K562 (cell line): ENCODE data around the gene LRRC37A3. TPM values are rescaled to one million over a fixed set of nuclear protein-coding genes. Genes with fewer than 3 reads are reported as not detected.
"Not testable (repeated sequence)": the region's sequence is repeated elsewhere in the genome, so short reads cannot be mapped to it uniquely, and the experiment has no call there.

Source experiments
- CTBP1 ChIP-seq: fragments of 450-650 bp; IDR thresholded peaks from 2 replicates; pipeline ENCODE4 v1.6.1; 2016; ENCODE audit warnings: borderline replicate concordance
- E2F1 ChIP-seq: sonication (generic); formaldehyde crosslinking; IDR thresholded peaks from 2 replicates; pipeline ENCODE4 v1.8.1; 2023; ENCODE audit warnings: mild to moderate bottlenecking, missing genetic modification reagents, moderate library complexity
- E2F6 ChIP-seq, 2 experiments: IDR thresholded peaks; 2 replicates each; pipeline ENCODE4 v1.6.1; 2011; ENCODE audit warnings: borderline replicate concordance in 1 of 2, control low read depth in 1 of 2, low read depth in 1 of 2, low read length in 1 of 2, mild to moderate bottlenecking in 1 of 2, mixed read lengths in 1 of 2, moderate library complexity in 1 of 2; ENCODE audit not compliant: insufficient read depth in 1 of 2, insufficient read length in 1 of 2, poor library complexity in 1 of 2, severe bottlenecking in 1 of 2; ENCODE audit errors: extremely low read depth in 1 of 2
- FOSL1 ChIP-seq: fragments of 200-800 bp; sonication (Bioruptor generic); conservative IDR thresholded peaks from 2 replicates; pipeline ENCODE4 v1.6.1; 2016; ENCODE audit warnings: missing genetic modification characterization, missing compliant biosample characterization
- FOXP4 ChIP-seq: sonication (generic); formaldehyde crosslinking; IDR thresholded peaks from 2 replicates; pipeline ENCODE4 v1.8.0; 2022; ENCODE audit warnings: mild to moderate bottlenecking, missing genetic modification reagents, borderline replicate concordance
- GABPA ChIP-seq: fragments of 200-800 bp; sonication (Bioruptor generic); conservative IDR thresholded peaks from 2 replicates; pipeline ENCODE4 v1.6.1; 2016; ENCODE audit warnings: low read depth, missing genetic modification characterization, missing compliant biosample characterization
- GABPB1 ChIP-seq: sonication (generic); formaldehyde crosslinking; IDR thresholded peaks from 2 replicates; pipeline ENCODE4 v1.8.0; 2022; ENCODE audit warnings: mild to moderate bottlenecking, missing genetic modification reagents
- MAZ ChIP-seq, 2 experiments: fragments of 450-650 bp in 1 of 2; sonication (generic) in 1 of 2; formaldehyde crosslinking; IDR thresholded peaks in 1 of 2; conservative IDR thresholded peaks in 1 of 2; 2 replicates each; pipeline versions ENCODE4 v1.4.0 to v1.5.0; 2020; ENCODE audit warnings: mild to moderate bottlenecking in 1 of 2, missing genetic modification reagents in 1 of 2
- MYC ChIP-seq, 2 experiments: fragments of 250-450 bp in 1 of 2; sonication (Bioruptor Pico) in 1 of 2; IDR thresholded peaks; 2 replicates each; pipeline versions ENCODE4 v1.5.1 to v1.6.1; 2012 to 2021; ENCODE audit warnings: low read depth in 2 of 2, borderline replicate concordance in 1 of 2, improper control_type of control experiment in 1 of 2, low read length in 1 of 2, mild to moderate bottlenecking in 1 of 2, moderate library complexity in 1 of 2
- NFIC ChIP-seq: fragments of 450-650 bp; IDR thresholded peaks from 2 replicates; pipeline ENCODE4 v1.6.1; 2017; ENCODE audit warnings: mild to moderate bottlenecking, inconsistent platforms
- NR2C1 ChIP-seq, 2 experiments: fragments of 450-650 bp; IDR thresholded peaks; 2 replicates each; pipeline ENCODE4 v1.6.1; 2017; ENCODE audit warnings: mild to moderate bottlenecking in 2 of 2, antibody characterized with exemption in 1 of 2, inconsistent platforms in 1 of 2, missing compliant biosample characterization in 1 of 2, missing genetic modification characterization in 1 of 2
- PHF8 ChIP-seq: fragments of 200-600 bp; sonication (generic); IDR thresholded peaks from 2 replicates; pipeline ENCODE4 v1.6.1; 2012; ENCODE audit warnings: mixed run types, mild to moderate bottlenecking, inconsistent platforms, low read length, moderate library complexity, borderline replicate concordance
- POLR2B ChIP-seq: fragments of 450-650 bp; IDR thresholded peaks from 2 replicates; pipeline ENCODE4 v1.6.1; 2018; ENCODE audit warnings: low read depth; ENCODE audit not compliant: partially characterized antibody
- POLR2G ChIP-seq: fragments of 200-400 bp; formaldehyde crosslinking; IDR thresholded peaks from 2 replicates; pipeline ENCODE4 v1.6.1; 2017; ENCODE audit warnings: low read depth, mild to moderate bottlenecking, antibody characterized with exemption, low read length, moderate library complexity
- TEAD1 ChIP-seq, 2 experiments: fragments of 450-650 bp in 1 of 2; sonication (generic) in 1 of 2; formaldehyde crosslinking; IDR thresholded peaks; 2 replicates each; pipeline versions ENCODE4 v1.4.0 to v1.8.0; 2020 to 2022; ENCODE audit warnings: mild to moderate bottlenecking in 2 of 2, missing genetic modification reagents in 1 of 2
- ZNF175 ChIP-seq: fragments of 200-800 bp; sonication (Bioruptor generic); IDR thresholded peaks from 2 replicates; pipeline ENCODE4 v1.6.1; 2016; ENCODE audit warnings: low read depth, mild to moderate bottlenecking, missing genetic modification characterization, missing compliant biosample characterization
- ZNF639 ChIP-seq, 2 experiments: fragments of 200-800 bp in 1 of 2; sonication (Bioruptor generic) in 1 of 2; sonication (generic) in 1 of 2; formaldehyde crosslinking in 1 of 2; IDR thresholded peaks in 1 of 2; conservative IDR thresholded peaks in 1 of 2; 2 replicates each; pipeline versions ENCODE4 v1.5.0 to v1.6.1; 2016 to 2020; ENCODE audit warnings: missing compliant biosample characterization in 1 of 2, missing genetic modification characterization in 1 of 2, missing genetic modification reagents in 1 of 2
- ZNF766 ChIP-seq: fragments of 200-800 bp; sonication (Bioruptor generic); conservative IDR thresholded peaks from 2 replicates; pipeline ENCODE4 v1.6.1; 2016; ENCODE audit warnings: missing genetic modification characterization, missing compliant biosample characterization
- polyA plus RNA-seq, 8 experiments: library from polyadenylated mRNA; depleted of rRNA in 4 of 8; stranded (reverse) in 5 of 8; unstranded in 3 of 8; fragments of >200 nt; fragmentation: Nextera tagmentation in 2 of 8; fragmentation: Illumina TruSeq in 1 of 8; extraction: Ambion mirVana in 2 of 8; extraction: Trizol in 1 of 8; gene quantifications; 2 replicates each; pipeline versions ENCODE4 v1.2.1 to v1.2.3, GENCODE V29; 2011 to 2014; ENCODE audit warnings: inconsistent platforms in 1 of 8, missing spikeins in 1 of 8
- total RNA-seq, 7 experiments: library from RNA; depleted of rRNA in 6 of 7; stranded (reverse); fragments of >200 nt in 6 of 7; fragmentation: Illumina TruSeq in 2 of 7; extraction: Trizol in 2 of 7; gene quantifications; 2 replicates each; pipeline versions ENCODE4 v1.2.1 to v1.2.3, GENCODE V29; 2011 to 2021; ENCODE audit warnings: low replicate concordance in 1 of 7

LRRC37A3 gene
- total and polyA plus RNA-seq, 9 of the 15 experiments (the other 6 are each of a cell fraction or from before 2014, with no cell fraction given), result 0.14 to 5.9 (median 2.2) TPM

GRCh38 chr17:64965873-64966287 lies 46.6 kb upstream of the LRRC37A3 start (continued):
- TF ChIP-seq ZNF766 (CRISPR knock-in tag) (0 out of 2 replicates have a peak, but pooled peaks have one; percentile 42), NR2C1 (tag; IDR thresholded peaks at IDR 0.05) (peak; percentile 43), CTBP1 (peak; percentile 41; the same call in 1 of the 2 replicates), TEAD1 (CRISPR knock-in tag; IDR thresholded peaks at IDR 0.05) (peak in 1 of 2 experiments; percentile 58; a peak in 1 of 4 replicates), E2F6 (IDR thresholded peaks at IDR 0.05; ENCODE audit: borderline replicate concordance in 1 of 2, extremely low read depth in 1 of 2, insufficient read depth in 1 of 2, insufficient read length in 1 of 2, low read depth in 1 of 2, low read length in 1 of 2, poor library complexity in 1 of 2, severe bottlenecking in 1 of 2) (peak; percentile 27 to 55), POLR2G (peak; percentile 82), E2F1 (peak; percentile 67; the same call in 1 of the 2 replicates), ZNF175 (CRISPR knock-in tag) (0 out of 2 replicates have a peak, but pooled peaks have one; percentile 51), GABPB1 (CRISPR knock-in tag) (peak; percentile 62; the same call in 1 of the 2 replicates), FOXP4 (CRISPR knock-in tag) (peak; percentile 24; the same call in 1 of the 2 replicates), POLR2B (peak; percentile 19), PHF8 (peak; percentile 52; the same call in 1 of the 2 replicates), FOSL1 (tag) (0 out of 2 replicates have a peak, but pooled peaks have one; percentile 12), ZNF639 (CRISPR knock-in tag; conservative IDR thresholded peaks at IDR 0.05 in 1 of 2, IDR thresholded peaks at IDR 0.05 in 1 of 2) (0 out of 4 replicates have a peak, but pooled peaks of 1 of the 2 experiments have one; percentile 49), MYC (IDR thresholded peaks at IDR 0.05; ENCODE audit: low read depth, low read length) (peak; percentile 59; the same call in 1 of the 2 replicates), MYC (CRISPR knock-in tag; IDR thresholded peaks at IDR 0.05; ENCODE audit: borderline replicate concordance, low read depth) (peak; percentile 50; the same call in 1 of the 2 replicates), GABPA (tag) (peak; percentile 67), NFIC (peak; percentile 22; the same call in 1 of the 2 replicates), MAZ (CRISPR knock-in tag; conservative IDR thresholded peaks at IDR 0.05 in 1 of 2, IDR thresholded peaks at IDR 0.05 in 1 of 2) (peak; percentile 30 to 49; a peak in 1 of 4 replicates)
- not testable (repeated sequence) for TF ChIP-seq NR2C1 (IDR thresholded peaks at IDR 0.05)
